ENCODE results near the gene HOXA4.

HOXA4 gene

DNA sequence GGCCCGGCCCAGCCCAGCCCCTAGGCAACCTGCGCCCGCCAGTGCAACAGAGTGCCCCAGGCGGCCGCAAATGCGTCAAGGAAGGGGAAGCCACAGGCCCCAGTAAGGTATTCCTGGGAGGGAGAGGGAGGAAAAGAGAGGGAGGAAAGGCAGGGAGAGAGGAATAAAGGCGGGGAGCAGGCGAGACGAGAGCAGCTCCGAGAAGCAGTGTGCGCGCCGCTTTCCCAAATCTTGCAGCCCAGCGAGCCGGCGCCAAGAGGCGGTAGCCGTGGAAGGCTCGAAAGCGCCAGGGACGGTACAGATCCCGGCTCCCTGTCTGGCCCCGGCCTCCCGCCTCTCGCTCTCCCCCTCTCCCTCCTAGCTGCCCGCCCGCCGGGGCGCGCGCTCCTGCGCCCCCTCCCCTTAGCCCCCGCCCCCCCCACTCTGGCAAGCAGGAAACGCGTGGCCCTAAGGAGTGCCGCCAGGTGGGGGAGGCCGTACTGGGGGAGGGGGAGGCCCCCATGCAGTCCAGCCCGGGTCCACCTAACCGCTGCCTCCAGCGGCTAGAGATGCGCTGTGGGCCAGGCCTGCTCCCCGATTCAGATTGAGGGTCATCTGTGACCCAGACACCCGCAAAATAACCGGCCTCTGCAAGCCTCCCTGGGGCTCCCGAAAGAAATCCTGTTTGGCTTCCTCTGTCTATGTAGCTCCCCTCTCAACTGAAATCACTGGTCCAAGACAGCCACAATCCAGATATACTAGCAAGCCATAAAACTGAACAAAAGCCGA is 39.3 kb upstream of the HOXA4 start:
- DNase-seq (ENCODE audit: low read depth) = no peak

DNA sequence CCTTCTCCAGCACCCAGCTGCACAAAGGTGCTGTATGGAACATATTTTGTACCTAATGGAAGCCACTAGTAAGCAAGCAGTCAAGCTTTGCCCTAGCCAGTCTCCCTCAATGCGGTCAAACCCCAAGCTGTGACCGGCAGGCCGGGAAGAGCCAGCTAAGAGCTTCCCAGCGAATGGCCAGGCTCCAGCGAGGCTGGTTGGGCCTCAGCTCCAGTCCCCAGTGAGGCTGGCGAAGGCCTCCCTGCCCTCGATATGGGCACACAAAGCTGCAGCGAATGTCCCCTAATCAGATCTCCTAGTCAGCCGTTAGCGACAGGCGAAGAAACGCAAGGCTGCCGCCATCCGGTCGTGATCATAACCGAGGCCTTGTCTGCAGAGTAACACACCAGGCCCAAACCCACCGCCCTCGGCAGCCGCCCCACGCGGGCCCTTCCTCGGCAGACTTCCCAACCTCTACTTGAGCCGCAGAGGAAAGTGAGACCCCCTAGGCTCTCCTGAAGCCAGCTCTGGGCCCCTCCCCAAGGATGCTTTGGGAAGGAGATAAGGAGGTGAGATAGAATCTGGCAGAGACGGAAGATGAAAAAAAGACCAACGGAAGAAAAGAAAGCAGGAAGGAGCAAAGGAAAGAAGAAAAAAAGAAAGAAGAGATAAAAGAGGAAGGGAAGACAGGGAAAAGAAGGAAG is 37.8 kb upstream of the HOXA4 start:
- DNase-seq (ENCODE audit: low read depth) = no peak

DNA sequence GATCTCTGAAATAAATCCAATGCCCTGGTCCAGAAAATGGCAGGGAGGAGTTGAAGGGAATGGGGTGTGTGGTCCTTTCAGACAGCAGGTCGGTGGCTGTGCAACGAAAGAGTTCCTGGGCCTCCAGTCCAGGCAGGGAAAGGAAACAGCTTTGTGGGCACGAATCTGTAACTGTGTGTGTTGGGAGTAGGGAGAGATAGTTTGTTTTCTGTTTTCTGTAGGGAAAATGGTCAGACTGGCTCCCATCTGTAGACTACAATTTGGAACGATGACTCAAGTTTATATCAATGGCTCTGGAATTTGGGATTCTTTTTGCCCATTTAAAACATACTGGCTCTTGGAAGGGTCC is 37.3 kb upstream of the HOXA4 start:
- DNase-seq (ENCODE audit: low read depth) = no peak

DNA sequence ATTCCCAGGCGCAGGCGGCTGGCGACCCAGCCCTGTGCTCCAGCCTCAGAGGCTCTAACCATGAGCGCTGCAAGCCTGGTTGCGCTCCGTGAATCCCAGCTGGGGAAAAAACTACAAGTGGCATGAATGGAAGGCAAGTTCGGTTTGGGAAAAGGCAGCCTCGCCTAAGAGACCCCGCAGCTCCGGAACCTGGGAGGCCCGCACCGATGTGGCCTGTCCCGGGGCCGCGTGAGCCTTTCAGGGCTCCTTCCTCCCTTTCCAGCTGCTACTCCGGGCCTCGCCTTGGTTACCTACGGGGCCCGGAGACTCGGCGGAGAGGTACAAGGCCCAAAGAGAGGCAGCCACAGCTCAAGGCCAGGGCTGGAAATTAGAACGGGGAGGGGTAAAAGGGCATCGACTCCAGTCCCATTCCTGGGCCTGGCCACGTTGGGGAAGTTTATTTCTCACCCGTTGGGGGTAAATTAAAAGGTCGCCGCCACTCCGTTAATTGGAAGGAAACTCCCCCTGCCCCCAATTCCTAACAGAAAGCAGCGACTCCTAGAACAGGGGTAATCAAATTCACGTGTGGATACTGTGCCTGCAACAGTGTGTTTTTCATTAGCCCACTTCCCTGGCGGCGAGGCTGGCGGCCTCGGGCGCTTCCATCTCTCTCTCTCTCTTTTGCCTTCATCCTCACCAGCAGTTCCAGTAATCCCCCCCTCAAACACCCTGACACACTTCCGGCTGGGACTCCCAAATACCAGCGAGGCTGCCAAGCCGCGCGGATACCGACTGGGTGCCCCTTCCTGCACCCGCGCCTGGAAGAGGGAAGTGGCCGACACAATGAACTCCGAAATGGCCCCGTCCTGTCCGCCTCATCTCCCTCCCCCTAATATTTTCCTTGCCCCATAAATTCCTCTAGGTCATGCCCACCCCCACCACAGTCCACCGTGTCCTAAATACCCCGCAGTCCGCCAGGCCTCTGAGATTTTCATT is 36.3 kb upstream of the HOXA4 start:
- no peak for DNase-seq (ENCODE audit: low read depth)

DNA sequence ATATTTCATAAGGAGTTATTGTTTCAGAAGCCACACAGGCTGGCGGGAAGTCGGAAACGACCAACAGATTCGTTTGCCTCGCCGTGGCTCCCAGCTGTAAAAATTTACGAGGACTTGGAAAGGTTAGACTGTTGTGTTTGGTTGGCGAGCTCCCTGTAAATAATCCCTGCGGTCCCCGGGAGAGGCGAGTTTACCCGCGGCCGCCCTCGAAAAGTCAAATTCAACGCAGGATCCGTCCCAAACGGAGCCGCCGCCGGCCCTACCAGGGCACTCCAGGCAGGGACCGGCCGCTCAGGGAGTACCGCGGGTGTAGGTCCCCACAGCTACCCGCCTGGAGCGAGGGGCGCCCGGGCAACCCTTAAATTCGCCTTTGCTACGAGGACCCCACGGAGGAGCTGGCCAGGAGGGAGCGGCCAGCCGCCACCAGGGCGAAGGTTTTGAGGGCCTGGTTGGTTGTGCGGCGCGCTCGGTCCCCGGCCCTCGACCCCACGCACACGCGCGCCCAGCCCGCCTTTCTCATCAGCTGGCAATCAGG is 35.5 kb upstream of the HOXA4 start:
- DNase-seq (ENCODE audit: low read depth) = no peak

DNA sequence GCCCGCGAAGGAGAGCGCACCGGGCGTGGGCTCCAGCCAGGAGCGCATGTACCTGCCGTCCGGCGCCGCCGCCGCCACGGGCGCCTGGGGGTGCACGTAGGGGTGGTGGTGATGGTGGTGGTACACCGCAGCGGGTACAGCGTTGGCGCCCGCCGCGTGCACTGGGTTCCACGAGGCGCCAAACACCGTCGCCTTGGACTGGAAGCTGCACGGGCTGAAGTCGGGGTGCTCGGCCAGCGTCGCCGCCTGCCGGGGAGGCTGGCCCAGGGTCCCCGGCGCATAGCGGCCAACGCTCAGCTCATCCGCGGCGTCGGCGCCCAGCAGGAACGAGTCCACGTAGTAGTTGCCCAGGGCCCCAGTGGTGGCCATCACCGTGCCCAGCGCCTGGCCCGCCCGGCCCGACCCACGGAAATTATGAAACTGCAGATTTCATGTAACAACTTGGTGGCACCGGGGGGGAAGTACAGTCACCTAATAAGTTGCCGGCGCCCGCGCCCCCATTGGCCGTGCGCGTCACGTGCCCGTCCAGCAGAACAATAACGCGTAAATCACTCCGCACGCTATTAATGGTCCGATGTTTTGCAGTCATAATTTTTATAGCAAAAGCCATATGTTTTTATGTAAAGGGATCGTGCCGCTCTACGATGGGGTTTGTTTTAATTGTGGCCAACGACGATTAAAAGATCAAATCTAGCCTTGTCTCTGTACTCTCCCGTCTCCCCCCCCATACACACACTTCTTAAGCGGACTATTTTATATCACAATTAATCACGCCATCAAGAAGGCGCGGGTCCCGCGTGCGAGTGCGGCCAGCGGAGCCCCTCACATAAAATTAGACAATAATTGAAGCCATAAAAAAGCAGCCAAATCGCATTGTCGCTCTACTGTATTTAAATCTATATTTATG is 34.8 kb upstream of the HOXA4 start, which contains the start of gene HOXA9:
HOXA9 (minus strand) TSS at position 449 of the 907 bp plus-strand sequence; CDS start at position 369, 80 bp downstream.
- no peak for DNase-seq (ENCODE audit: low read depth)

DNA sequence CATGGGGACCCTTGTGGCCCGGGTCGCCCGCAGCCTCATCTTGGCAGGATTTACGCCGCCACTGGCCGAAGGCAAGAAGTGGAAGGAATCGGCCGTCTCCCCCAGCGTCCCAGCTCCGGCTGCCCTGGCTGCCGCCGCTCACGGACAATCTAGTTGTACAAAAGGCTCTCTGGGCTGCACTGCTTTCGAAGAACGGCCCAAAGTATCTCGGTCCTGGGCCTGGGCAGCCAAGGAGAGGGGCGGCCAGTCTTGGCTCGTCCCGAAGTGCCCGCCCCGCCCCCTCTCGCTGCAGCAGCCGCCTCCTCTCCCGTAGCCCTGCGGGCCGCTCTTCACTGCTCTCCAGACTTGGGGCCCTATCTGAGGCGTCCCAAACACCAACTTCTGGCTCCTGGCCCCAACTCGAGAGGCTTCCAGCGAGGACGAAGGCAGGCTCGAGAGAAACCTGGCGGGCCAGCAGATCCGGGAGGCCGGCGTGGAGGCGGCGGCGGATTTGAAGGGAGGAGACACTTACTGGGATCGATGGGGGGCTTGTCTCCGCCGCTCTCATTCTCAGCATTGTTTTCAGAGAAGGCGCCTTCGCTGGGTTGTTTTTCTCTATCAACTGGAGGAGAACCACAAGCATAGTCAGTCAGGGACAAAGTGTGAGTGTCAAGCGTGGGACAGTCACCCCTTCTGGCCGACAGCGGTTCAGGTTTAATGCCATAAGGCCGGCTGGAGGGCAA is 34.0 kb upstream of the HOXA4 start:
- DNase-seq (ENCODE audit: low read depth) = no peak

DNA sequence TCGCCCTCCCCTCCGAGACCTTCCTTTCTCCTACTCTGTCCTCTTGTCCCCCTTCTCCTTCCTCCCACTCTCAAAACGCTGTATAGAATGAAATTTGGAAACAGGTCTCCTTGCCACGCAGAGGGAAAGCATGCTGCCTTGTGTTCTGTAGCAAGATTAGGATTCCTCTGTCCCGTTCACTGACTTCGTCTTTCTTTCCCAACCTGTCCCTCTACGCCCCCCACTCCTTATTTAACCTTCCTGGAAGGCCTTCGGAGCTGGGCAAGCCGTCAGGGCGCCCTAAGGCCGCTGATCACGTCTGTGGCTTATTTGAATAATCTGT is 33.4 kb upstream of the HOXA4 start:
- DNase-seq (ENCODE audit: low read depth) = no peak

DNA sequence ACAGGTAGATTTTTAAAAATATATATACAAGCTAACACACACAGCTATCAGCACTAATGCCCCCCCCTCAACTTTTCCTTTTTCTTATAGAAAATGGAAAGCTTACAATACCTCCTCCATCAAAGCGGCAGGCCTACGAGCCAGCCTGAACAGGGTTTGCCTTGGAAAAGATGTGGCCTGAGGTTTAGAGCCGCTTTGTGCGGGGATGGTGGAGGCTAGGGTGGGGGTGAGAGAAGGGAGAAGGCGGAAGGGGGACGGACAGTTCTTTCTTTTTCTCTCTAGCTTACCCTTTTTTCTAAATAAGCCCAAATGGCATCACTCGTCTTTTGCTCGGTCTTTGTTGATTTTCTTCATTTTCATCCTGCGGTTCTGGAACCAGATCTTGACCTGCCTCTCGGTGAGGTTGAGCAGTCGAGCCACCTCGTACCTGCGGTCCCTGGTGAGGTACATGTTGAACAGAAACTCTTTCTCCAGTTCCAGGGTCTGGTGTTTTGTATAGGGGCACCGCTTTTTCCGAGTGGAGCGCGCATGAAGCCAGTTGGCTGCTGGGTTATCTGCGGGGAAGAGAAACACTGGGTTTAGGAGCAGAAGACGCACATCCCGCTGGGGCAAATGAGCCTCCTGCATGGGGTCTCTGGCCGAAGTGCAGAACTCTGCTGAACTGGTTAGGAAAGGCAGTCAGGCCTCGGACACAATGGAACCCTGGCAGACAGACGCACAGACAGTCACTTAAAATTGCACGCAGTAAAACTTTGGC is 32.9 kb upstream of the HOXA4 start:
- no peak for DNase-seq (ENCODE audit: low read depth)

DNA sequence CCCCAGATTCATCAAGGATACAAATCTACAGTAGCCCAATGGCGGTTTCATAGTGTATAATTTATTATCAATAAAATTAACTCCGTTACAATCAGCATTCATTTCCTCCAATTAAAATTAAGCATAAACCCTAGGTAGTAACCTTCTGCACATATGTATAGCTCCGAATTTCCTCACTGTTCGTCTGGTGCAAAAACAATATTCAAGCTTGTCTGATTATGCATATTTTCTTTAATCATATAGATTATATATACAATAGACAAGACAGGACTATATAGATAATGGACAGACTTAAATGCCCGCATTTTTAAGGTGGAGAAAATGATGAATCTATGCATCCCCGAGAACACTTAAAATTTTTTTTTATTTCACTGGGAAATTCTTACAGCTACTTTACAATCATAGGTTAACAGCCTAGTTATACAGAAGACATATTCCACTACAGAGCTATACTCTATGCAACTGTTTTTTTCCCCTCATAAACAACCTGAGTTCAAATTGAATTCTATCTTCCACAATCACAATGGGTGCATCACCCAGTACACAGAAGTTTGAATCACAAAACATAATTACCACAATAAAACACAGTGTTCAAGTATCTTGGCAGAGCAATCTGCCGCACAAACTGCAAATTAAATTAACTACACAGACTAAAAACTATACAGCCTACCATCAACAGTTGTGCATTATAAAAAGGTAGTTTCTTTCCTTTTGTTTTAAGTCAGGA is 32.2 kb upstream of the HOXA4 start:
- no peak for DNase-seq (ENCODE audit: low read depth)

DNA sequence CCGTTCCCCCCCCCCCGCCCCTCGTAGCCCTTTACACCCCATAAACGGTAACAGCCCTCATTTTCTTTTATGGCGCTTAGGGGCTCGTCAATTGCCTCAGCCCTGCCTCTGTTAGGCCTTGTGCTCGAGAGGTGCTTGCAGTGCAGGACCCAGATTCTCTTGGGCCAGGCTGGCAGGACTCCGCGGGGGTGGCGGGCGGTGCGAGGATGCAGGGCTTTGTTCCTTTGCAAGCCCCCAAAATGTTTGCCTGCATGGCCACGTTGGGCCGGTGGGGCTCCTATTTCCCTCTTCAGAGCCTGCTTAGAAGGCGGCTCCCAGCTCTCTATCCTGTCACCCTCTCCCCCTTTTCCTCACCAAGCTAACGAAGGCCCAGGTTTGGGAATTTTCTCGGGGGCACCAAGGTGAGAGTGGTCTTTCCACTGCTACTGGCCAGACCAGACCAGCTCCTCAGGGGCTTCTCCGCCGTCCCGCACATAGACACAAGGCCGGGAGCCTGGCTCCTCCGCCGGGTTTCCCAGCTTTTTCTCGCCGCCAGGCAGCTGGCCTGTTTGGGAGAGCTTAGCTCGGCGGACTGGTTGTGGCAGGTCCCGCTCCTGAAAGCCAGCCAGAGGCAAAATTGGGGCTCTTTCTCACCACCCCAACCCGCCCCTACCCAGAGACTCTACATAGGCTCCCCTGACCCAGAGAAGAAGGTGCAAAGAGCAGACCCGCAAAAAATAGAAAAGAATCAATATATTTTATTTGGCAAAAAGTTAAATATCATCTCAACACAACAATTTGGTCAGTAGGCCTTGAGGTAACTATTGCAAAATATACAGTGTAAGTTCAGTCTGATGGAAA is 31.4 kb upstream of the HOXA4 start:
- no peak for DNase-seq (ENCODE audit: low read depth)

DNA sequence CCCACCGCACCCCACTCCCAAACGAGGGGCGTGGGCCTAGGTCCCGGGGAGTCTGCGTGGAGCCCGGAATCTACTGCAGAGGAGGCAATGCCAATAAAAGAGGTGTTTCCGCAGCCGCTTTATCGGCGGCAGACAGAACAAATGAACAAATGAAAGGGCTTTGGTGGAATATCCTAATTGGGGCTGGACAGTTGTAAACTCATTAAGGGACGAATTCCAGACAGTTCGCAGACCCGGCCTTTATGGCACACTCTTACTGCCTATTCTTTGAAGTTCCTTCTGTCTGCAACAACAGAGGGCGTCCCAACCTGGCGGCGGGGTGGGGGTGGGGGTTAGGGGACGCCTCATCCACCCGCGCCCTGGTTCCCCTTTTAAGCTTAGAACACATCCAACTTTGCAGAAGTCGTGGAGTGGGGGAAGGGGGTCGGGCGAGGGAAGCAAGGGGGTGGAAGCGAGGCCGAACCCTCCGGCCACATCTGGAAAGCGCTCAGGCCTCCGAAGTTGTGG is 30.7 kb upstream of the HOXA4 start:
- DNase-seq (ENCODE audit: low read depth) = no peak

DNA sequence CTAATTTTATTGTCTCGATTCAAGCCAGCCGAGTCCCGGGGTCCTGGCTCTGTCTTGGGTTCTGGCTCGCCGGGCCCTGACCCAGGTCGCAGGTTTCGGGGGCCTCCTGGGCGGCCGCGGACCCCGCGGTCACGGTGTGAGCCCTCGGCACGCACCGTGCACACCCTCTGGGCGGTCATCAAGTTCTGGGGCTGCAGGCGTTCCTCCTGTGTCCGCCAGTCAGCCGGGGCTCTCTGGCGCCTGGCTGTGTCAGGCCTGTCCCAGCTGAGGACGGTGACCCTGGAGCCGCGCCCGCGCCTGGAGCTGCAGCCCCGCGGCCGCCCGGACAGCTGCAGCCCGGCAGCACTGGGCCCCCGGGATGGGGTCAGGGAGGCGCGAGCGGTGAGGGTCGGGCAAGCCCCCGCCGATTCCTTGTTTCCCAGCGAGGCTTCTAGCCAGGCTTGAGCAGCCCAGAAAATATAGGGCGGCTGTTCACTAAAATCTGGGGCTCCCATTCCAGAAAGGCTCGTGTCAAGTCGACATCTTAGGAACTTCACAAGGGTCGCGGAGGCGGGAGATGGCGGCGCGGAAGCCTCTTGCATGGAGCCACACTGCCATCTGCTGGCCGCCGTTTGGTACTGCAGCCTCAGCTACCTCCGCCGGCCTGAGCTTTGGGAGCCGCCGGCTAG is 30.1 kb upstream of the HOXA4 start:
- peak; percentile 91 for DNase-seq (ENCODE audit: low read depth)

DNA sequence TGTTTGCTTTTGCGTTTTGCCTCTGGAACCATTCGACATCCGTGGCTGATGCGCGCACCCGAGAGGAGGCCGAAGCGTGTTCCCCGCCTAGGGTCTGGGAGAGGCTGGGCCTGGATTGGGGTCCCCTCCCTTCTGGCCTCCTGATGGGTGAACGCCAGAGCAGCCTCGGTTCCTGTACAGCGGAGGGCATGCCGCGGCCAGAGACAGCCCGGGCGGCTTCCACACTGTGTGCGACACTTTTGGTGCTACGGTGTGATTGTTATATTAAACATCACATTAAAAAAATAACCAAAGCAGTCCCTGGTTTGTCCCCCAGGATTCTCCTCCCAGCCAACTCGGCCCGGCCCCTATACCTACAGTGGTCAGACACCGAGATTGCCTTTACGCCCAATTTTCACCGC is 29.6 kb upstream of the HOXA4 start:
- no peak for DNase-seq (ENCODE audit: low read depth)

DNA sequence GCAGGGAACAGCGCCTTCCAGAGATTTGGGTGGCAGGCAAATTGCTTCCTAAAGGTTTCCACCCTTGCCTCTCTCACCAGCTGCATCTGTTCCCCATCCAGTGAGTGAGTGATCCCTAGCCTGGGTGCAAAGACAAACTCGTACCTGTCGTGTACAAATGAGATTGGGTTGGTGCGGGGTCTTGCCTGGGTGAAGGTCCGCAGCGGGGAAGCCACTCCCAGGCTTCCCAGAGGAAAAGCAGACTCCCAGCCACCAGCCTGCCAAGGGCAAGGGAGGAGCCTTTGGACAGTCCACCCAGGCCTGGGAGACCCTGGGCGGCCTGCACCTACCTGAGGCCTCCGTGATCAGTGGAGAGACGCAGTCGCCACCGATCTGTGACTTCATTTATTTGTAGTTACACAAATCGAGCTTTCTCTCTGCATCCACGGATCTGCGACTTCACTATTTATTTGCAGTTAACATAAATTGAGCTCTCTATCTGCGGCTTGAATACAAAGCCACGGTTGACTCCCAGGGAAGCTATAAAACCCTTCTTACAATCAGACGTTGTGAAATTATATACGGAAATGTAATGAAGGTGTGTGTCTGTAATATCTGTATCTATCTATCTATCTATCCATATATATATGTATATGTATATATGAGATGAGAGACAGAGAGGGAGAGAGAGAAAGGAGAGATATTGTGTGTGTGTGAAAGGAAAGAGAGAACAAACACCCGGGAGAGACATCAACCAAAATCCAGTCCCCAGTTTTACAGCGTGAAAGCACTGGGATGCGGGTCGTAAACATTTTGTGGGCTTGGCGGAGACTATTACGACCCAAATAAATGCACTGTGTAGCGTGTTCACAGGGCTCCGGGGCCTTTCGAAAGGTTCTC is 28.9 kb upstream of the HOXA4 start:
- no peak for DNase-seq (ENCODE audit: low read depth)

DNA sequence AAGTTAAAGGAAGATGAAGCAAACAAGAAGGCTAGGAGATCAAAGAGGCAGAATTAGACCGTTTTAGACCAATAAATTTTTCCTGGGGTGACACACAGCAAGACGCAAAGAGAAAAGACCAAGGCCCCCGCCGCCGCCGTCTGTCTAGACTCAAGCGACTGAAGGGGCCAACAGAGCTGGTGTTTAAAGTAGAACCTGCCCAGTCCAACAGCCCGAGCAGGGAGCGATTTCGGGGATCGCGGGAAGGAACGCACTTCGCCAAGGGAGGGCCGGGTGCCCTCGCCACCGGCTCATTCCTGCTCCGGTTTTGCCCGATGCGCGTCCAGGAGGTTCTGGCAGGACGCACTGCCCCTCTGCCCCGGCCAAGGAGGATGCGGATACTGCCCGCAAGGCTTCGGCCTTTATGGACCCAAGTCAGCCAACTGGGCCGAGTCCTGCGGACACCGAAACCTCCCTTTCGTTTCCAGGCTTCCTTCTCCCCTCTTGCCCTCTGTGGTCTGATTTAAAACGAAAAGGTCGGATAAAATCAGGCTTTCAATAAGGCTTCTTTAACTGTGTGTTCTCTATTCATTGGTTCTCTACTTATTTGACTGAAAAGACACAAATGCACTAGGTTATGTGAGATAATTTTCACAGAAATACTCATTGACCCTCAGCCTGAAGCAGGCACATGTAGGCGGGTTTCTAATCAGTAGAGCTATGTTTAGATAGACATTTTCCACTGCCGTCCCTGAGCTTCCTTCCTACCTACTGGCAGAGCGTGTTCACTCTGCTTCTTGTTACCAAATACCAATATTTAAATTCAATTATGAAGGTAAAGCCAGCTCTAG is 28.1 kb upstream of the HOXA4 start:
- no peak for DNase-seq (ENCODE audit: low read depth)

Data from stimulated activated CD8-positive, alpha-beta memory T cell treated with anti-CD3 and anti-CD28 coated beads, Interleukin-15, amount 100 ng/mL, for 24 hours (primary cell).